ENCODE data around the gene CYSLTR2.

Gene CYSLTR2

GRCh38 chr13:48733739-48734335 is 80.1 kb downstream of the CYSLTR2 start:
- no peak for DNase-seq (ENCODE audit: low spot score)
- in situ Hi-C loops (cut with MboI; ENCODE audit: low sequenced_read_pairs, unreplicated experiment) = no loop called here
- TF ChIP-seq, protein P1, sequence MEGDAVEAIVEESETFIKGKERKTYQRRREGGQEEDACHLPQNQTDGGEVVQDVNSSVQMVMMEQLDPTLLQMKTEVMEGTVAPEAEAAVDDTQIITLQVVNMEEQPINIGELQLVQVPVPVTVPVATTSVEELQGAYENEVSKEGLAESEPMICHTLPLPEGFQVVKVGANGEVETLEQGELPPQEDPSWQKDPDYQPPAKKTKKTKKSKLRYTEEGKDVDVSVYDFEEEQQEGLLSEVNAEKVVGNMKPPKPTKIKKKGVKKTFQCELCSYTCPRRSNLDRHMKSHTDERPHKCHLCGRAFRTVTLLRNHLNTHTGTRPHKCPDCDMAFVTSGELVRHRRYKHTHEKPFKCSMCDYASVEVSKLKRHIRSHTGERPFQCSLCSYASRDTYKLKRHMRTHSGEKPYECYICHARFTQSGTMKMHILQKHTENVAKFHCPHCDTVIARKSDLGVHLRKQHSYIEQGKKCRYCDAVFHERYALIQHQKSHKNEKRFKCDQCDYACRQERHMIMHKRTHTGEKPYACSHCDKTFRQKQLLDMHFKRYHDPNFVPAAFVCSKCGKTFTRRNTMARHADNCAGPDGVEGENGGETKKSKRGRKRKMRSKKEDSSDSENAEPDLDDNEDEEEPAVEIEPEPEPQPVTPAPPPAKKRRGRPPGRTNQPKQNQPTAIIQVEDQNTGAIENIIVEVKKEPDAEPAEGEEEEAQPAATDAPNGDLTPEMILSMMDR (IDR thresholded peaks at IDR 0.05; ENCODE audit: borderline replicate concordance, control extremely low read depth, extremely low read depth, insufficient read depth, missing control alignments) = no peak

GRCh38 chr13:48735571-48735970 is 81.8 kb downstream of the CYSLTR2 start:
- TF ChIP-seq, protein P1 (IDR thresholded peaks at IDR 0.05; ENCODE audit: borderline replicate concordance, control extremely low read depth, extremely low read depth, insufficient read depth, missing control alignments) = no peak
- no peak for DNase-seq (ENCODE audit: low spot score)
- in situ Hi-C loops (cut with MboI; ENCODE audit: low sequenced_read_pairs, unreplicated experiment) = no loop called here

DNA sequence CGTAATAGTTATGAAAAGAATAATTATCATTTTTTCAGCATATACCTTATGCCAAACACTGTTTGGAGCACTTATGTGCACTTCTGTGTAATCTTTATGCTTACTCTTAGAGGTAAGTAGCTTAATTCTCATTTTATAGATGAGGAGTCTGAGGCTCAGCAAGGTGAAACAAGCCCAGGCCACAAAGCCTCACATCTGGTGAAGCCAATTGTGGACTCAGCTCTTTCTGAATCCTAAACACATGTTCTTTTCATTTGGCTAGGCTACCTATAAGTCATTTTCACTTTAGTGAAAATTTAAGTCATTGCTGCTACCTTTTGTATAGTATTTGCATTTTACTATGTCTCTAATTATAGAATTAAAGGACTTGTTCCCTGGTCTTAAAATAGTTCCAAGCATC is 84.0 kb downstream of the CYSLTR2 start:
- in situ Hi-C loops (cut with MboI; ENCODE audit: low sequenced_read_pairs, unreplicated experiment) = no loop called here
- TF ChIP-seq, protein P1 (IDR thresholded peaks at IDR 0.05; ENCODE audit: borderline replicate concordance, control extremely low read depth, extremely low read depth, insufficient read depth, missing control alignments) = no peak
- DNase-seq (ENCODE audit: low spot score) = no peak

GRCh38 chr13:48738311-48738710 is 84.6 kb downstream of the CYSLTR2 start:
- DNase-seq (ENCODE audit: low spot score) = no peak
- TF ChIP-seq, protein P1 (IDR thresholded peaks at IDR 0.05; ENCODE audit: borderline replicate concordance, control extremely low read depth, extremely low read depth, insufficient read depth, missing control alignments) = no peak
- in situ Hi-C loops (cut with MboI; ENCODE audit: low sequenced_read_pairs, unreplicated experiment) = no loop called here

- TF ChIP-seq, protein P1 (IDR thresholded peaks at IDR 0.05; ENCODE audit: borderline replicate concordance, control extremely low read depth, extremely low read depth, insufficient read depth, missing control alignments) = no peak
- in situ Hi-C loops (cut with MboI; ENCODE audit: low sequenced_read_pairs, unreplicated experiment) = no loop called here
- no peak for DNase-seq (ENCODE audit: low spot score)
These were observed 85.7 kb downstream of the CYSLTR2 start for GRCh38 chr13:48739386-48739964.

GRCh38 chr13:48741377-48741776 is 87.6 kb downstream of the CYSLTR2 start:
- in situ Hi-C loops (cut with MboI; ENCODE audit: low sequenced_read_pairs, unreplicated experiment) = no loop called here
- no peak for DNase-seq (ENCODE audit: low spot score)
- TF ChIP-seq, protein P1 (IDR thresholded peaks at IDR 0.05; ENCODE audit: borderline replicate concordance, control extremely low read depth, extremely low read depth, insufficient read depth, missing control alignments) = no peak
